BE2C (cell line): ENCODE measurements around the gene MBD5.
"Not testable (repeated sequence)": the region's sequence is repeated elsewhere in the genome, so short reads cannot be mapped to it uniquely, and the experiment has no call there.

ENCODE experiments used
- DNase-seq: peaks from one replicate; pipeline ENCODE4 v3.0.0-alpha.2; 2020
- H3K27me3 ChIP-seq: fragments of 250-450 bp; sonication (Bioruptor Pico); 2 replicates; pipeline ENCODE4 v1.5.1; 2020; ENCODE audit warnings: mild to moderate bottlenecking
- H3K36me3 ChIP-seq: fragments of 250-450 bp; sonication (Bioruptor Pico); 2 replicates; pipeline ENCODE4 v1.5.1; 2020; ENCODE audit warnings: mild to moderate bottlenecking
- H3K4me1 ChIP-seq: fragments of 250-450 bp; sonication (Bioruptor Pico); 2 replicates; pipeline ENCODE4 v1.5.1; 2020
- H3K4me3 ChIP-seq: 2 replicates; pipeline ENCODE4 v1.5.1; 2011; ENCODE audit warnings: low read depth, low read length
- H3K9me3 ChIP-seq: fragments of 250-450 bp; sonication (Bioruptor Pico); 2 replicates; pipeline ENCODE4 v1.5.1; 2020
- CTCF ChIP-seq: IDR thresholded peaks from 2 replicates; pipeline ENCODE4 v1.5.1; 2012; ENCODE audit warnings: mild to moderate bottlenecking, low read depth, low read length

Gene MBD5

GRCh38 chr2:147989809-147990403 is 31.0 kb upstream of the MBD5 start:
- no peak for DNase-seq
- H3K36me3 ChIP-seq = no peaks in the 10 kb centered on the region
- peak; percentile 47 for TF ChIP-seq CTCF
- H3K27me3 ChIP-seq = no peaks in the 10 kb centered on the region
- H3K4me1 ChIP-seq = no peaks in the 10 kb centered on the region
- no peak overlapping the region for H3K4me3 ChIP-seq
- no peaks in the 10 kb centered on the region for H3K9me3 ChIP-seq

- H3K4me1 ChIP-seq, DNase-seq, H3K36me3 ChIP-seq, H3K27me3 ChIP-seq, H3K9me3 ChIP-seq, H3K4me3 ChIP-seq: not testable (repeated sequence)
Observed at GRCh38 chr2:147994965-147995364, 25.9 kb upstream of the MBD5 start.

GRCh38 chr2:147996828-147997227 is 24.1 kb upstream of the MBD5 start:
- Histone ChIP-seq H3K4me1 (no peaks in the 10 kb centered on the region), H3K36me3 (no peaks in the 10 kb centered on the region), H3K9me3 (no peaks in the 10 kb centered on the region), H3K4me3 (no peak overlapping the region), H3K27me3 (no peaks in the 10 kb centered on the region)
- no peak for TF ChIP-seq CTCF
- DNase-seq = no peak

GRCh38 chr2:147998203-147998602 is 22.7 kb upstream of the MBD5 start:
- no peaks in the 10 kb centered on the region for H3K4me1 ChIP-seq
- H3K27me3 ChIP-seq = no peaks in the 10 kb centered on the region
- no peak for DNase-seq
- TF ChIP-seq CTCF = no peak
- no peaks in the 10 kb centered on the region for H3K9me3 ChIP-seq
- H3K4me3 ChIP-seq = no peak overlapping the region
- H3K36me3 ChIP-seq = no peaks in the 10 kb centered on the region

GRCh38 chr2:147999126-147999525 is 21.8 kb upstream of the MBD5 start:
- TF ChIP-seq CTCF = no peak
- no peaks in the 10 kb centered on the region for H3K27me3 ChIP-seq
- H3K9me3 ChIP-seq = no peaks in the 10 kb centered on the region
- no peaks in the 10 kb centered on the region for H3K36me3 ChIP-seq
- no peaks in the 10 kb centered on the region for H3K4me1 ChIP-seq
- DNase-seq = no peak
- no peak overlapping the region for H3K4me3 ChIP-seq

GRCh38 chr2:148000095-148000494 is 20.8 kb upstream of the MBD5 start:
- no peak for DNase-seq
- H3K36me3 ChIP-seq = no peaks in the 10 kb centered on the region
- H3K27me3 ChIP-seq = no peaks in the 10 kb centered on the region
- no peaks in the 10 kb centered on the region for H3K9me3 ChIP-seq
- no peaks in the 10 kb centered on the region for H3K4me1 ChIP-seq
- H3K4me3 ChIP-seq = no peak overlapping the region
- TF ChIP-seq CTCF = no peak

GRCh38 chr2:148002420-148002819 is 18.5 kb upstream of the MBD5 start:
- DNase-seq, H3K9me3 ChIP-seq, H3K36me3 ChIP-seq, H3K27me3 ChIP-seq, H3K4me1 ChIP-seq, H3K4me3 ChIP-seq: not testable (repeated sequence)
